Measurements from ENCODE around the gene ABLIM1. TPM values are rescaled to one million over a fixed set of nuclear protein-coding genes. Genes with fewer than 3 reads are reported as not detected.

Gene ABLIM1
- total RNA-seq, 4 donors from 2014 or later: 152 to 373 (median 209) TPM

DNA sequence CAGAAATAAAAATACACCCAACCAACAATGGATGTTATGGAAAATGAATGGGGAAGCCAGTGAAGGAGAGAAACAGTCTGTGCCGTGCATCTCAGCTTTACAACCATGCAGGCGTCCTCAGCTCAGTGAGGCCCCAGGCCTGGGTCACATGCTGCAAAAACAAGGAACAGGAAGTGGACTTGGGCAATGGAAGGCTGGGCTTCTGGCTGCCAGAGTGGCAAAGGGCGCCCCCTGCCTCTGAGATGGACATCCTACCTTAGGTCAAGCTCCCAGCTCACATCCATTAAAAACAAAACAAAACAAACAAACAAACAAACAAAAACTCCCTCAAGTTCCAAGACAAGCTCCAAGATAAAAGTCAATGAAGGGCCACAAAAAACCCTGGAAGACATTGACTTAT, 199.1 kb downstream of the ABLIM1 start:
- Histone ChIP-seq H3K4me3 (no peak overlapping the region), H3K9me3 (no peaks in the 10 kb centered on the region), H3K27me3 (no peaks in the 10 kb centered on the region), H3K36me3 (peaks cover 0 to 38% (median 0%) of the 10 kb centered on the region in 3 donors), H3K4me1 (peaks cover 0 to 4% (median 0%) of the 10 kb centered on the region in 4 donors), H3K27ac (no peak overlapping the region)
- 73% methylated on average over 3 of the region's 3 CpGs for WGBS, 2 donors
- TF ChIP-seq, protein P1, sequence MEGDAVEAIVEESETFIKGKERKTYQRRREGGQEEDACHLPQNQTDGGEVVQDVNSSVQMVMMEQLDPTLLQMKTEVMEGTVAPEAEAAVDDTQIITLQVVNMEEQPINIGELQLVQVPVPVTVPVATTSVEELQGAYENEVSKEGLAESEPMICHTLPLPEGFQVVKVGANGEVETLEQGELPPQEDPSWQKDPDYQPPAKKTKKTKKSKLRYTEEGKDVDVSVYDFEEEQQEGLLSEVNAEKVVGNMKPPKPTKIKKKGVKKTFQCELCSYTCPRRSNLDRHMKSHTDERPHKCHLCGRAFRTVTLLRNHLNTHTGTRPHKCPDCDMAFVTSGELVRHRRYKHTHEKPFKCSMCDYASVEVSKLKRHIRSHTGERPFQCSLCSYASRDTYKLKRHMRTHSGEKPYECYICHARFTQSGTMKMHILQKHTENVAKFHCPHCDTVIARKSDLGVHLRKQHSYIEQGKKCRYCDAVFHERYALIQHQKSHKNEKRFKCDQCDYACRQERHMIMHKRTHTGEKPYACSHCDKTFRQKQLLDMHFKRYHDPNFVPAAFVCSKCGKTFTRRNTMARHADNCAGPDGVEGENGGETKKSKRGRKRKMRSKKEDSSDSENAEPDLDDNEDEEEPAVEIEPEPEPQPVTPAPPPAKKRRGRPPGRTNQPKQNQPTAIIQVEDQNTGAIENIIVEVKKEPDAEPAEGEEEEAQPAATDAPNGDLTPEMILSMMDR (IDR thresholded peaks at IDR 0.05): peak in 2 of 5 experiments; percentile 19 to 33
- TF ChIP-seq POLR2A (IDR thresholded peaks at IDR 0.05) (no peak), EP300 (IDR thresholded peaks at IDR 0.05) (no peak)
- DNase-seq (ENCODE audit: low spot score in 2 of 2): no peak

DNA sequence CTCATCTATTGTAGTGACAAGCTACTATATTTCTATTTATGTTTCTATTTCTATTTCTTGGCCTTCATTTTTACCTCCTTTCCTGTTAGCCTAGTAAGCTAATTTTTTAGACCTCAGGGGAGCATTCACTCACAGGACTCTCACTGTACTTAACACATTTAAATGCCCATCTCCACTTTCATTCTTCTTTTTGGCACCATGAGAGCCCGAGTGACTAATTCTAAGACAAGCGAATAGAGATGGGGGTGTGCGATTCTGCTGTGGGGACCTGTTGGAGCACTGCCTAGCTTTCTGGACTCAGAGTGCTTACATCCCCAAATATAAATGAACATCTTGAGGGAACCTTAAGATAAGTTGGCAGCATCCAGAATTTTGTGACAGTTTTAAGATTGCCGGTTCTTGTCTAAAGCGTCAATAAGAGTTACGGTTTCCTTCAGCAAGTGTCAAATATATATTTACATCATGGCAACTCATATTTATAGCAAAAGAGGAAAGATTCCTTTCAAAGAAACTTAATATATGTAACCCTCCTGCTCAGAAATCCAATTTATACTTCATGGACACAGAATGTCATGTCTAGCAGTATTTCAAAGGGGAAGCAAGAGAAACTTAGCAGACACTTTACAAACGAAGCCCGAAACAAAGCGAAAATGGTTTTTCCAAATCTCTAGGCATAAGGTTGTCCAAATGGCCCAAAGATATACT, 199.7 kb downstream of the ABLIM1 start:
- no peak for TF ChIP-seq POLR2A (IDR thresholded peaks at IDR 0.05)
- TF ChIP-seq, protein P1 (IDR thresholded peaks at IDR 0.05): no peak
- no peaks in the 10 kb centered on the region for H3K27me3 ChIP-seq
- 83 to 91% methylated on average over 9 of the region's 9 CpGs for WGBS, 2 donors
- no peak overlapping the region for H3K4me3 ChIP-seq
- peaks cover 0 to 40% (median 0%) of the 10 kb centered on the region in 3 donors for H3K36me3 ChIP-seq
- no peak for DNase-seq (ENCODE audit: low spot score in 2 of 2)
- no peak overlapping the region for H3K27ac ChIP-seq
- H3K4me1 ChIP-seq: peaks cover 0 to 4% (median 0%) of the 10 kb centered on the region in 4 donors
- no peaks in the 10 kb centered on the region for H3K9me3 ChIP-seq

DNA sequence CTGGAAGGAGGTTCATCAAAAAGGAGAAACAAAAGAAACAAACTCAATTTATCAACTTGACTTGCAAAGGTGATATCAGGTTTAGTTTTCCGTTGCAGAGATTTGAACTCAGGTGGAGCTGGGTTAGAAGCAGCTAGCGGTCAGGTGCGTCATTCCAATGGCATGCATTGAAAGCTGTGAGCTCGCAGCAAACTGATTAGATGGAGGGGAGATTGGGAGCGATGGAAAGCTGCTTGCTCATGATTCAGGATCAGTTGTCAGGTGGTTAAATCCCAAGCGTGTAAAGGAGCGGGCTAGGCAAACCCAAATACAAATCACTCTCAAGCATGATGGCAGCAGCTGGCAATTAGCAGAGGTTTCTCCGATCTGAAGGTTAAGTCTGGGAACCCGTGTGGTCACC, 204.5 kb downstream of the ABLIM1 start:
- no peak overlapping the region for H3K27ac ChIP-seq
- WGBS, 2 donors: 94 to 96% methylated on average over 9 of the region's 9 CpGs
- H3K4me3 ChIP-seq: no peak overlapping the region
- no peaks in the 10 kb centered on the region for H3K9me3 ChIP-seq
- H3K4me1 ChIP-seq: peaks cover 0 to 4% (median 0%) of the 10 kb centered on the region in 4 donors
- no peak for DNase-seq (ENCODE audit: low spot score in 2 of 2)
- TF ChIP-seq POLR2A (IDR thresholded peaks at IDR 0.05) (no peak), EP300 (IDR thresholded peaks at IDR 0.05) (no peak)
- TF ChIP-seq, protein P1 (IDR thresholded peaks at IDR 0.05): no peak
- no peaks in the 10 kb centered on the region for H3K27me3 ChIP-seq
- peaks cover 0 to 39% (median 0%) of the 10 kb centered on the region in 3 donors for H3K36me3 ChIP-seq

DNA sequence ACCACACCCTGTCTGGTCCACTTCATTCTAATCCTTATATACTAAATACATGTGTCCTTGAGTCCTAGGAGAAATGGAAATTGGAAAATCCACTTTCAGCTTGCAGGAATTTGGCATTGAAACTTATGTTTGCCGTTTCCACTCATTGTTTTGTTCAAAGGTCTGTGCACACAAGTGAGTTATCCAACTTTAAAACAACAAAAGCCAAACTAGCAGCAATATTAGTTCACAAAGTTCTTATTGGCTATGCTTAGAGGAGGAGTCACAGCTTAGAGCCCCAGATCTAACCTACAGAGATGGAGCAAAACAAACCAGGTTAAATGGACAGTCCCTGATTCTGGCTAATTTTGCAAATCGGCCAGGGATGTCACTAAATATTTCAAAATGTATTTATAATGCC, 209.2 kb downstream of the ABLIM1 start:
- DNase-seq (ENCODE audit: low spot score in 2 of 2): no peak
- TF ChIP-seq, protein P1 (IDR thresholded peaks at IDR 0.05): no peak
- no peak for TF ChIP-seq EP300 (IDR thresholded peaks at IDR 0.05)
- no peak for TF ChIP-seq POLR2A (IDR thresholded peaks at IDR 0.05)
- Histone ChIP-seq H3K4me3 (no peak overlapping the region), H3K9me3 (no peaks in the 10 kb centered on the region), H3K27me3 (no peaks in the 10 kb centered on the region), H3K27ac (no peak overlapping the region), H3K4me1 (no peaks in the 10 kb centered on the region), H3K36me3 (peaks cover 0 to 50% (median 0%) of the 10 kb centered on the region in 3 donors)
- WGBS, 2 donors: 73 to 78% methylated on average over 2 of the region's 2 CpGs

DNA sequence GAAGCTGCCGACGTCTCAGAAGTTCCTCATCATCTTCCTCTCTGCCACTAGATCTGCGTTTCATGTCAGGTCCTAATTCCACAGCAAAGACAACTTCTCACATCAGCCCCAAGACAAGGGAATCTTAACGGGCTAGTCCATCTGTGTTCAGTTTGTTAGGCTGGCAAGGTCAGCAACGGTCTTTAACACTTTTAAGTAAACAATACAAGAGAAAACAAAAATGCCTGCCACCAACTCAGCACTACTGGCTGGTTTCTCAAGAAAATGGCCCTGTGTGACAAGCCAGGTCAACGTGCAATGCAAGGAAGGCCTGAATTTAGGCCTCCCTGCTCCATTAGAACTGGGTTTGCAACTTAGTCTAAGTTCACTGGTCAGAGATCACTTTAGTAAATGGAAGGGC, 212.7 kb downstream of the ABLIM1 start:
- Histone ChIP-seq H3K4me1 (no peaks in the 10 kb centered on the region), H3K36me3 (peaks cover 0 to 55% (median 7%) of the 10 kb centered on the region in 3 donors), H3K27ac (no peak overlapping the region), H3K9me3 (no peaks in the 10 kb centered on the region), H3K27me3 (no peaks in the 10 kb centered on the region), H3K4me3 (no peak overlapping the region)
- TF ChIP-seq POLR2A (IDR thresholded peaks at IDR 0.05) (no peak), EP300 (IDR thresholded peaks at IDR 0.05) (no peak)
- TF ChIP-seq, protein P1 (IDR thresholded peaks at IDR 0.05): no peak
- WGBS, 2 donors: 73 to 86% methylated on average over 6 of the region's 6 CpGs
- no peak for DNase-seq (ENCODE audit: low spot score in 2 of 2)
